GM10248 (cell line): ENCODE results near the gene GRIK5.
"Not testable (repeated sequence)": the region's sequence is repeated elsewhere in the genome, so short reads cannot be mapped to it uniquely, and the experiment has no call there.

Experiments
- CTCF ChIA-PET: fragments of 300-600 bp; sonication (Branson Sonifier 250); formaldehyde crosslinking; extraction: SDS; loops from one replicate; lab custom pipeline; 2021; ENCODE audit warnings: antibody characterized with exemption; lab: Yijun Ruan, JAX
- POLR2A ChIA-PET: fragments of 350-650 bp; sonication (Branson Sonifier 250); formaldehyde crosslinking; extraction: SDS; loops from one replicate; lab custom pipeline; 2020; ENCODE audit warnings: antibody characterized with exemption; lab: Yijun Ruan, JAX
- DNase-seq: peaks from one replicate; pipeline ENCODE4 v3.0.0; 2012; ENCODE audit errors: extremely low spot score
- CTCF ChIP-seq: IDR thresholded peaks from 2 replicates; pipeline ENCODE4 v1.5.1; 2012; ENCODE audit warnings: mild to moderate bottlenecking, low read depth; ENCODE audit errors: extremely low read depth, missing control alignments, control extremely low read depth

GRIK5 gene

GRCh38 chr19:42051166-42052115 lies 18.6 kb downstream of the GRIK5 start:
- POLR2A ChIA-PET, result interaction anchor here (0.5 kb wide), 1 partner anchor 369 kb away, joined by 3 read pairs; no protein-coding TSS in a partner anchor
- TF ChIP-seq CTCF, result no peak
- CTCF ChIA-PET, result interaction anchor here (1.0 to 5.8 kb wide), 2 partner anchors 10 to 17 kb away, joined by 3 to 26 read pairs; no protein-coding TSS in a partner anchor
- DNase-seq, result no peak

DNA sequence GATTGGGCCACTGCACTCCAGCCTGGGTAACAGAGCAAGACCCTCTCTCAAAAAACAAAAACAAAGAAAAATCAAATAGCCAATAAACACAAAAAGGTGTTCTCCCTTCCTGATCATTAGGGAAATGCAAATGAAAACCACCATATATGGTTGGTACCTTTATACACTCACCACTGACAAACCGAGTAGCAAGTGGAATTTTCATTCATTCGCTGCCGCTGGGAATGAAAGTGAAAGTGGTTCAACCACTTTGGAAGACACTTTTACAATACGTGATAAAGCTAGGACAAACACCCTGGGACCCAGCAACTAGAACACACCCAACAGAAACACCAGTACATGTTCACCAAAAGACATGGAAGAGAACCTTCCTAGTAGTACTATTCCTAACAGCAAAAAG lies 21.0 kb downstream of the GRIK5 start:
- DNase-seq, result no peak
- TF ChIP-seq CTCF, result no peak
- CTCF ChIA-PET, result interaction anchor here (5.8 kb wide), 1 partner anchor 14 kb away, joined by 26 read pairs; no protein-coding TSS in a partner anchor
- POLR2A ChIA-PET, result no interaction called here

DNA sequence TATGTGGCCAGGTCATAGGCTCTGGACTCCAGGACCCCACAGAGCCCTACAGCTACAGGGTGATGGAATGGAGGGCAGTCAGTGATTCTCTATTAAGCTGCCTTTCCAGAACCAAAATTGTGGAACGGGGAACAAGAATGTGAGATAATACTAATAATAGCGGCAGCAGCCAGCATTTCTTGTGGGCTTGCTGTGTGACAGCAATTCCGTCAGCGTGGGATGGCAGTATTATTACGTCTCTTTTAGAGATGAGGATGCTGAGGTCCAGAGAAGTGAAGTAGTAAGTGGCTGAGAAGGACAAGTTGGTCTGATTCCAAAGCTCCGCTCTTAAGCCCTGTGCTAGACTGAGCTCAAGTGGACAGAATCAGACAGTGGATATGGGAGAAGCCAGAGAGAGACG lies 24.4 kb downstream of the GRIK5 start:
- TF ChIP-seq CTCF, result no peak
- no peak for DNase-seq
- ChIA-PET POLR2A (interaction anchor here (0.5 kb wide), 1 partner anchor 323 kb away, joined by 4 read pairs; no protein-coding TSS in a partner anchor), CTCF (interaction anchor here (1.2 to 3.5 kb wide), 2 partner anchors 11 to 15 kb away, joined by 3 to 19 read pairs; no protein-coding TSS in a partner anchor)

- no peak for TF ChIP-seq CTCF
- ChIA-PET POLR2A (no interaction called here), CTCF (interaction anchor here (1.3 to 1.9 kb wide), 3 partner anchors 8 to 336 kb away, joined by 3 to 6 read pairs (median 5); no protein-coding TSS in a partner anchor)
- no peak for DNase-seq
Measured at GRCh38 chr19:42042455-42043170, 27.4 kb downstream of the GRIK5 start.

DNA sequence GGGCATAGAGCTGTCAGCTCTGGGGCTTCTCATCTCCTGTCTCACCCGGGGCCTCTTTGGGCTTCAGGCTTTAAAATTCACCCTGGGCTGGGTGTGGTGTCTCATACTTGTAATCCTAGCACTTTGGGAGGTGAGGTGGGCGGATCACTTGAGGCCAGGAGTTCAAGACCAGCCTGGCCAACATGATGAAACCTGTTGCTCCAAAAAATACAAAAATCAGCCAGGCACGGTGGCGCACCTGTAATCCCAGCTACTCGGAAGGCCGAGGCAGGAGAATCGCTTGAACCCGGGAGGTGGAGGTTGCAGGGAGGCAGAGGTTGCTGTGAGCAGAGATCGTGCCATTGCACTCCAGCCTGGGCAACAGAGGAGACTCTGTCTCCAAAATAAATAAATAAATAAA lies 29.5 kb downstream of the GRIK5 start:
- DNase-seq, POLR2A ChIA-PET: not testable (repeated sequence)
- CTCF ChIA-PET, result interaction anchor here (1.2 to 1.7 kb wide), 3 partner anchors 10 to 13 kb away, joined by 3 read pairs; no protein-coding TSS in a partner anchor

DNA sequence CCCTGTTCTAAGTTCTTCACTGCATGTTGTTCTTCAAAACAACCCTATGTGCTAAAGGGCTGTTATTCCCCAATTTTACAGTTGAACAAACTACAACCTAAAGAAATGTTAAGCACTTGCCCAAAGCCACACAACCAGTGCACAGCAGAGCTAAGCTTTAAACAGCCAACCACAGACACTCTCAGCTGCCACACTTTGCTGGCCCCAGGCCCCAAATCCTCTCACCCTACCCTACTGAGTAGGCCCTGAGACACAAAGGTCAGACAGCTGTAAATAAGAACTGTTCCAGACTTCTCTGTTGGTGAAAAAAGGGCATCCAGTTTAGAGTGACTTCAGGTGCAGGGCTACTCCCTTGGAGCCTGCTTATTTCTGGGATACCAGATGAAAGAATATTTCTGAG lies 30.0 kb downstream of the GRIK5 start:
- ChIA-PET CTCF (interaction anchor here (1.2 to 1.7 kb wide), 3 partner anchors 9 to 13 kb away, joined by 3 read pairs; no protein-coding TSS in a partner anchor), POLR2A (no interaction called here)

More for the DNA sequence above, 30.0 kb downstream of the GRIK5 start:
- TF ChIP-seq CTCF, result no peak
- no peak for DNase-seq
